ENCODE results near the gene FLT4.
"Not testable (repeated sequence)": the region's sequence is repeated elsewhere in the genome, so short reads cannot be mapped to it uniquely, and the experiment has no call there.

The FLT4 gene

GRCh38 chr5:180670586-180671359 is 21.4 kb upstream of the FLT4 start:
- FAIRE-seq: no peak
- peak; percentile 41 for DNase-seq (ENCODE audit: insufficient read length, low spot score)

GRCh38 chr5:180670157-180670556 is 20.8 kb upstream of the FLT4 start:
- DNase-seq (ENCODE audit: insufficient read length, low spot score): no peak
- FAIRE-seq: peak; percentile 98

- FAIRE-seq (no peak), DNase-seq (ENCODE audit: insufficient read length, low spot score) (no peak)
Measured at GRCh38 chr5:180669661-180670060, 20.3 kb upstream of the FLT4 start.

- DNase-seq (ENCODE audit: insufficient read length, low spot score) (no peak), FAIRE-seq (no peak)
Measured at GRCh38 chr5:180668835-180669596, 19.6 kb upstream of the FLT4 start.

GRCh38 chr5:180666812-180667211 is 17.4 kb upstream of the FLT4 start:
- no peak for DNase-seq (ENCODE audit: insufficient read length, low spot score)
- no peak for FAIRE-seq

- FAIRE-seq (peak; percentile 9), DNase-seq (ENCODE audit: insufficient read length, low spot score) (no peak)
Measured at GRCh38 chr5:180665682-180666404, 16.4 kb upstream of the FLT4 start.

GRCh38 chr5:180658774-180659564 is 9.6 kb upstream of the FLT4 start:
- no peak for FAIRE-seq
- DNase-seq (ENCODE audit: insufficient read length, low spot score): no peak

GRCh38 chr5:180655243-180655642 is 5.8 kb upstream of the FLT4 start:
- not testable (repeated sequence) for DNase-seq (ENCODE audit: insufficient read length, low spot score); FAIRE-seq

- no peak for FAIRE-seq
- DNase-seq (ENCODE audit: insufficient read length, low spot score): no peak
Measured at GRCh38 chr5:180652771-180653170, 3.4 kb upstream of the FLT4 start.

GRCh38 chr5:180652346-180652745 is 2.9 kb upstream of the FLT4 start:
- DNase-seq (ENCODE audit: insufficient read length, low spot score) (no peak), FAIRE-seq (no peak)

- DNase-seq (ENCODE audit: insufficient read length, low spot score) (peak; percentile 60), FAIRE-seq (no peak)
Measured at GRCh38 chr5:180648658-180649296, 623 bp downstream of the FLT4 start.

GRCh38 chr5:180647941-180648500 is 1.4 kb downstream of the FLT4 start:
- FAIRE-seq (no peak), DNase-seq (ENCODE audit: insufficient read length, low spot score) (no peak)

GRCh38 chr5:180647465-180647864 is 1.9 kb downstream of the FLT4 start:
- FAIRE-seq (no peak), DNase-seq (ENCODE audit: insufficient read length, low spot score) (no peak)

- DNase-seq (ENCODE audit: insufficient read length, low spot score) (no peak), FAIRE-seq (no peak)
Measured at GRCh38 chr5:180646963-180647305, 2.5 kb downstream of the FLT4 start.

- no peak for FAIRE-seq
- DNase-seq (ENCODE audit: insufficient read length, low spot score): no peak
Measured at GRCh38 chr5:180646289-180646962, 3.0 kb downstream of the FLT4 start.

- DNase-seq (ENCODE audit: insufficient read length, low spot score) (no peak), FAIRE-seq (no peak)
Measured at GRCh38 chr5:180645274-180646204, 3.9 kb downstream of the FLT4 start.

GRCh38 chr5:180644825-180645273 is 4.6 kb downstream of the FLT4 start:
- FAIRE-seq (no peak), DNase-seq (ENCODE audit: insufficient read length, low spot score) (no peak)

- no peak for DNase-seq (ENCODE audit: insufficient read length, low spot score)
- no peak for FAIRE-seq
Measured at GRCh38 chr5:180644129-180644824, 5.1 kb downstream of the FLT4 start.

Measured in HTR-8/SVneo (cell line).